H1 (cell line): ENCODE results near the gene STAT3. TPM values are rescaled to one million over a fixed set of nuclear protein-coding genes. Genes with fewer than 3 reads are reported as not detected.

Experiments used
- BCL11A ChIP-seq, 2 experiments: IDR thresholded peaks; one replicate each; pipeline ENCODE4 v1.6.1; 2011; ENCODE audit warnings: low read depth in 2 of 2, low read length in 2 of 2, mild to moderate bottlenecking in 2 of 2
- CEBPB ChIP-seq: IDR thresholded peaks from 2 replicates; pipeline ENCODE4 v1.6.1; 2012; ENCODE audit warnings: low read depth, low read length
- CHD1 ChIP-seq: IDR thresholded peaks from 2 replicates; pipeline ENCODE4 v1.6.1; 2012; ENCODE audit warnings: low read depth, low read length, improper control_type of control experiment
- CHD2 ChIP-seq: IDR thresholded peaks from 2 replicates; pipeline ENCODE4 v1.6.1; 2012; ENCODE audit warnings: low read length, improper control_type of control experiment
- CTBP2 ChIP-seq: IDR thresholded peaks from 2 replicates; pipeline ENCODE4 v1.7.0; 2011; ENCODE audit warnings: borderline replicate concordance, mild to moderate bottlenecking, moderate library complexity, mixed read lengths, low read length; ENCODE audit not compliant: insufficient read depth, insufficient read length
- EGR1 ChIP-seq: IDR thresholded peaks from 2 replicates; pipeline ENCODE4 v1.6.1; 2011; ENCODE audit warnings: low read depth, low read length, borderline replicate concordance
- EZH2 ChIP-seq: fragments of 200-600 bp; sonication (generic); IDR thresholded peaks from 2 replicates; pipeline ENCODE4 v1.7.1; 2012; ENCODE audit warnings: low read depth, mild to moderate bottlenecking, moderate library complexity, low read length, inconsistent platforms; ENCODE audit not compliant: severe bottlenecking
- HDAC6 ChIP-seq: IDR thresholded peaks from one replicate; pipeline ENCODE4 v1.7.1; 2012; ENCODE audit warnings: low read depth, mild to moderate bottlenecking, inconsistent platforms, low read length, moderate library complexity
- KDM4A ChIP-seq: IDR thresholded peaks from one replicate; pipeline ENCODE4 v1.7.1; 2012; ENCODE audit warnings: low read depth, mild to moderate bottlenecking, moderate library complexity, low read length, inconsistent platforms; ENCODE audit not compliant: severe bottlenecking
- NANOG ChIP-seq: IDR thresholded peaks from 2 replicates; pipeline ENCODE4 v1.6.1; 2011; ENCODE audit warnings: low read length, low read depth, mild to moderate bottlenecking, inconsistent platforms; ENCODE audit not compliant: insufficient read depth, poor library complexity, severe bottlenecking
- POLR2AphosphoS5 ChIP-seq: IDR thresholded peaks from 2 replicates; pipeline ENCODE4 v1.6.1; 2011; ENCODE audit warnings: low read depth, low read length
- RBBP5 ChIP-seq: IDR thresholded peaks from 2 replicates; pipeline ENCODE4 v1.7.1; 2012; ENCODE audit warnings: low read depth, mild to moderate bottlenecking, inconsistent platforms, low read length, moderate library complexity, borderline replicate concordance
- RXRA ChIP-seq: IDR thresholded peaks from 2 replicates; pipeline ENCODE4 v1.6.1; 2011; ENCODE audit warnings: low read depth, mild to moderate bottlenecking, low read length, moderate library complexity; ENCODE audit not compliant: insufficient read depth
- SAP30 ChIP-seq: fragments of 300-600 bp; sonication (generic); IDR thresholded peaks from 2 replicates; pipeline ENCODE4 v1.7.1; 2012; ENCODE audit warnings: low read length, moderate library complexity, mild to moderate bottlenecking, inconsistent platforms; ENCODE audit not compliant: insufficient read depth, insufficient replicate concordance
- SIN3A ChIP-seq, 2 experiments: IDR thresholded peaks in 1 of 2; conservative IDR thresholded peaks in 1 of 2; 2 replicates each; pipeline ENCODE4 v1.6.1; 2011 to 2012; ENCODE audit warnings: low read length in 2 of 2, improper control_type of control experiment in 1 of 2, low read depth in 1 of 2, mild to moderate bottlenecking in 1 of 2
- SIRT6 ChIP-seq: IDR thresholded peaks from one replicate; pipeline ENCODE4 v1.7.1; 2012; ENCODE audit warnings: low read length, inconsistent platforms
- SUZ12 ChIP-seq: fragments of 200-600 bp; sonication (generic); IDR thresholded peaks from 2 replicates; pipeline ENCODE4 v1.6.1; 2012; ENCODE audit warnings: mild to moderate bottlenecking, inconsistent platforms, low read length, moderate library complexity, mixed read lengths
- TAF1 ChIP-seq: IDR thresholded peaks from 2 replicates; pipeline ENCODE4 v1.6.1; 2011; ENCODE audit warnings: mild to moderate bottlenecking, low read depth, low read length
- TAF7 ChIP-seq: optimal IDR thresholded peaks from 2 replicates; pipeline ENCODE3; 2011; ENCODE audit warnings: low read depth, mild to moderate bottlenecking, inconsistent platforms, low read length, moderate library complexity, borderline replicate concordance
- TCF12 ChIP-seq: IDR thresholded peaks from 2 replicates; pipeline ENCODE4 v1.6.1; 2011; ENCODE audit warnings: low read depth, mild to moderate bottlenecking, low read length
- TEAD4 ChIP-seq: IDR thresholded peaks from 2 replicates; pipeline ENCODE4 v1.6.1; 2012; ENCODE audit warnings: low read depth, low read length, inconsistent platforms, mixed read lengths
- USF2 ChIP-seq: IDR thresholded peaks from 2 replicates; pipeline ENCODE4 v1.6.1; 2011; ENCODE audit warnings: low read length, improper control_type of control experiment
- ZNF274 ChIP-seq: IDR thresholded peaks from 2 replicates; pipeline ENCODE4 v1.7.0; 2012; ENCODE audit warnings: low read length, borderline replicate concordance; ENCODE audit errors: extremely low read depth
- polyA plus RNA-seq, 7 experiments: library from polyadenylated mRNA; depleted of rRNA in 3 of 7; stranded (reverse) in 5 of 7; unstranded in 2 of 7; fragments of >200 nt in 5 of 7; fragments of 200-250 nt in 2 of 7; gene quantifications; 1 replicate in 5 of 7; 2 replicates in 1 of 7; 4 replicates in 1 of 7; pipeline versions ENCODE4 v1.2.1 to v1.2.3, GENCODE V29; 2011 to 2013; ENCODE audit warnings: missing spikeins in 2 of 7, mixed read lengths in 2 of 7
- total RNA-seq: library from RNA; stranded (reverse); fragmentation: NEBNext Ultra II Directional; extraction: Animal tissue kit (Norgen Biotek cat#: 25700); gene quantifications from 2 replicates; pipeline ENCODE4 v1.2.1, GENCODE V29; 2021

STAT3 gene
- total and polyA plus RNA-seq, 2 of the 8 experiments (the other 6 are each of a cell fraction or from before 2014, with no cell fraction given): 38.4 to 94.1 TPM

GRCh38 chr17:42312285-42313130, 75.7 kb downstream of the STAT3 start (continued):
- TF ChIP-seq TAF1 (peak; percentile 49; the same call in 1 of the 2 replicates), EZH2 (no peak), TAF7 (peak; percentile 73), EGR1 (peak; percentile 58; the same call in 1 of the 2 replicates), HDAC6 (no peak), USF2 (0 out of 2 replicates have a peak, but pooled peaks have one; percentile 36), TCF12 (no peak), TEAD4 (no peak), CTBP2 (peak; percentile 51), ZNF274 (no peak), BCL11A (IDR thresholded peaks at IDR 0.05; ENCODE audit: low read depth in 2 of 2, low read length in 2 of 2) (no peak), NANOG (peak; percentile 24), RBBP5 (no peak), SIN3A (conservative IDR thresholded peaks at IDR 0.05 in 1 of 2, IDR thresholded peaks at IDR 0.05 in 1 of 2; ENCODE audit: low read depth in 1 of 2, low read length in 2 of 2) (peak in 1 of 2 experiments; percentile 66; a peak in 1 of 4 replicates), CHD1 (no peak), CHD2 (no peak), SUZ12 (no peak), SAP30 (no peak), RXRA (no peak), SIRT6 (no peak), CEBPB (no peak), KDM4A (no peak), POLR2AphosphoS5 (peak; percentile 75)
